OCI-LY3 (cell line): ENCODE measurements around the gene CEP55.
A peak's percentile ranks its signal among the peaks of the same experiment; 100 is the strongest.

ENCODE experiments used
- H2AFZ ChIP-seq: fragments of 200-600, 300-600 bp; shearing (Covaris generic); 2 replicates; pipeline ENCODE4 v1.6.0; 2014; ENCODE audit warnings: antibody characterized with exemption, low read depth, low read length
- H3K27ac ChIP-seq: fragments of 200-600, 300-600 bp; sonication (generic); 2 replicates; pipeline ENCODE4 v1.5.1; 2014; ENCODE audit warnings: mild to moderate bottlenecking, low read length, moderate library complexity, mixed read lengths
- H3K27me3 ChIP-seq: fragments of 200-600, 300-600 bp; sonication (generic); 2 replicates; pipeline ENCODE4 v1.6.1; 2014; ENCODE audit warnings: low read depth, low read length, mixed read lengths
- H3K36me3 ChIP-seq: fragments of 200-600, 300-600 bp; sonication (generic); replicated peaks from 2 replicates; pipeline ENCODE3; 2014; ENCODE audit warnings: low read depth, low read length, mixed read lengths
- H3K4me1 ChIP-seq: fragments of 300-600, 200-600 bp; sonication (generic); 2 replicates; pipeline ENCODE4 v1.6.1; 2014; ENCODE audit warnings: low read length, mixed read lengths
- H3K4me2 ChIP-seq: fragments of 200-600, 300-600 bp; sonication (generic); 2 replicates; pipeline ENCODE4 v1.6.1; 2014; ENCODE audit warnings: low read length, mixed read lengths
- H3K4me3 ChIP-seq: fragments of 300-600, 200-600 bp; sonication (generic); 2 replicates; pipeline ENCODE4 v1.5.1; 2014; ENCODE audit warnings: antibody characterized with exemption, mild to moderate bottlenecking, low read length, moderate library complexity
- H3K79me2 ChIP-seq: fragments of 300-600, 200-600 bp; shearing (Covaris generic); 2 replicates; pipeline ENCODE4 v1.6.1; 2014; ENCODE audit warnings: mild to moderate bottlenecking, low read length, mixed read lengths
- H3K9ac ChIP-seq: fragments of 300-600, 200-600 bp; shearing (Covaris generic); 2 replicates; pipeline ENCODE4 v1.6.0; 2014; ENCODE audit warnings: mild to moderate bottlenecking, low read length, moderate library complexity
- H3K9me3 ChIP-seq: fragments of 200-600, 300-600 bp; shearing (Covaris generic); 2 replicates; pipeline ENCODE4 v1.6.1; 2014; ENCODE audit warnings: low read length, mixed read lengths; ENCODE audit not compliant: insufficient read depth
- H4K20me1 ChIP-seq: fragments of 200-600, 300-600 bp; sonication (generic); 2 replicates; pipeline ENCODE4 v1.6.1; 2016; ENCODE audit warnings: low read length, mixed read lengths; ENCODE audit not compliant: insufficient read depth
- EZH2phosphoT487 ChIP-seq: fragments of 200-600 bp; shearing (Covaris generic); IDR thresholded peaks from 2 replicates; pipeline ENCODE4 v1.6.1; 2018; ENCODE audit warnings: antibody characterized with exemption, mixed run types, low read depth
- TF ChIP-seq, protein P1 (sequence below): fragments of 200-600, 300-600 bp; sonication (generic); IDR thresholded peaks from 2 replicates; pipeline ENCODE4 v1.5.1; 2014; ENCODE audit warnings: antibody characterized with exemption, low read length, low read depth

CEP55 gene

DNA sequence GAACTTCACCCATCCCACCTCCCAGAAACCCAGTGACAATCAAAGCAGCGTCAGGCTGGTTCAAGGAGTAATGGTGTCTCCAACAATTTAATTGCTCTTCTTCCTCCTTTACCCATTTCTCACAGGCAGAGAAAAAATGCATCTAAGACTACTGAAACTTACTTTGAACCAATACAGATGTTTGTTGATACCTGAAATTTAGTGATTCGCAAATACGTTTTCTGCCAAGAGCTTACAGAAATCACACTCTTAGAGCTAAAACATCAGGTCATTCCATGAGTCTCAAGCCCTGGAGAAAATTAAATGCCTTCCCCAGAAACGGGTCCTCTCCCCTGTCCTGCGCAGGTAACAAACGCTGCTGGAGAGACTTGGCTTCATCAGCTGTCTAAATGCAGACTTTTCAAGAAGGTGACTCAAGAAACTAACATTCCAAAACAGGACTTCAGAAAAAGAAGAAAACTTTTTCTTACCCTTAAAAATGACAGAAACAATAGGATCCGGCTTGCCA, 14.7 kb upstream of the CEP55 start:
- no peak overlapping the region for H3K27ac ChIP-seq
- H4K20me1 ChIP-seq: no peaks in the 10 kb centered on the region
- TF ChIP-seq, protein P1, sequence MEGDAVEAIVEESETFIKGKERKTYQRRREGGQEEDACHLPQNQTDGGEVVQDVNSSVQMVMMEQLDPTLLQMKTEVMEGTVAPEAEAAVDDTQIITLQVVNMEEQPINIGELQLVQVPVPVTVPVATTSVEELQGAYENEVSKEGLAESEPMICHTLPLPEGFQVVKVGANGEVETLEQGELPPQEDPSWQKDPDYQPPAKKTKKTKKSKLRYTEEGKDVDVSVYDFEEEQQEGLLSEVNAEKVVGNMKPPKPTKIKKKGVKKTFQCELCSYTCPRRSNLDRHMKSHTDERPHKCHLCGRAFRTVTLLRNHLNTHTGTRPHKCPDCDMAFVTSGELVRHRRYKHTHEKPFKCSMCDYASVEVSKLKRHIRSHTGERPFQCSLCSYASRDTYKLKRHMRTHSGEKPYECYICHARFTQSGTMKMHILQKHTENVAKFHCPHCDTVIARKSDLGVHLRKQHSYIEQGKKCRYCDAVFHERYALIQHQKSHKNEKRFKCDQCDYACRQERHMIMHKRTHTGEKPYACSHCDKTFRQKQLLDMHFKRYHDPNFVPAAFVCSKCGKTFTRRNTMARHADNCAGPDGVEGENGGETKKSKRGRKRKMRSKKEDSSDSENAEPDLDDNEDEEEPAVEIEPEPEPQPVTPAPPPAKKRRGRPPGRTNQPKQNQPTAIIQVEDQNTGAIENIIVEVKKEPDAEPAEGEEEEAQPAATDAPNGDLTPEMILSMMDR: no peak
- no peak for TF ChIP-seq EZH2phosphoT487
- H3K36me3 ChIP-seq: no peaks in the 10 kb centered on the region
- peak overlapping the region; percentile 86 for H3K4me3 ChIP-seq
- peak overlapping the region; percentile 95 for H3K4me2 ChIP-seq
- no peak overlapping the region for H2AFZ ChIP-seq
- peaks cover 23% of the 10 kb centered on the region for H3K27me3 ChIP-seq
- H3K79me2 ChIP-seq: no peaks in the 10 kb centered on the region
- peaks cover 5% of the 10 kb centered on the region for H3K4me1 ChIP-seq
- peak overlapping the region; percentile 29; the same call in 1 of the 2 replicates for H3K9ac ChIP-seq
- no peaks in the 10 kb centered on the region for H3K9me3 ChIP-seq

DNA sequence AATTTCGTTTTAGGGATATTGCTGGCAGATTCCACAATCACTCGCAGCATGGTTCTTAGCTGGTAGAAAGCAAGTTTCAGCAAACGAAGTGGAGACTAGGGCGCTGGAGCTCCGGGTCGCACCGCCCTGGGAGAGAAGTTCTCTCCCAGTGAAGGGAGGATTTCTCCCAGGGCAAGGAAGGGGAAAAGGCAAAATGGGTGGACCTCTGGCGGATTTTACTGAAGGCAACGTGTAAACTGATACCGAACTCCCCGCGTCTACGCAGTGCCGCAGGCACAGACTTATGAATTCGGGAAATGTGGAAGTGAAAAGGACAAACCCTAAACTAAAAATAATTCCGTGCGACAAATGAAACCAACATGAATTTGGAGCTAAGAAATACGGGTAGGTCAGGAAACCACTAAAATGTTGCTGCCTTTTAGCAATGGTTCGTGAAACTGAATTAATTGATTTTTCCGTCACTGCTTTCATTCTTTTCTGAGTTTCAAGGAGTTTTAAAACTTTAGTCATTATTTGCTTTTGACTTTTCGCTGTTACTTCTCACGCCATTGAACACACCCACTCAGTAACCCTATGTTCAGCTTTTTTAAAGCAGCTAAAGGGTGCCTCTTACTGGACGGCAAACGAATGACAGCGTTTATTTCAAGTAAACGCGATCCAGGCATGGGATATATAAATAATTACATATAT, 14.1 kb upstream of the CEP55 start, which contains the start of gene MYOF:
TSS of gene MYOF (minus strand) at position 190 of the 690 bp plus-strand sequence. CDS start at position 50, 140 bp downstream.
- H4K20me1 ChIP-seq: no peaks in the 10 kb centered on the region
- no peak within 1 kb of the TSS for H2AFZ ChIP-seq

DNA sequence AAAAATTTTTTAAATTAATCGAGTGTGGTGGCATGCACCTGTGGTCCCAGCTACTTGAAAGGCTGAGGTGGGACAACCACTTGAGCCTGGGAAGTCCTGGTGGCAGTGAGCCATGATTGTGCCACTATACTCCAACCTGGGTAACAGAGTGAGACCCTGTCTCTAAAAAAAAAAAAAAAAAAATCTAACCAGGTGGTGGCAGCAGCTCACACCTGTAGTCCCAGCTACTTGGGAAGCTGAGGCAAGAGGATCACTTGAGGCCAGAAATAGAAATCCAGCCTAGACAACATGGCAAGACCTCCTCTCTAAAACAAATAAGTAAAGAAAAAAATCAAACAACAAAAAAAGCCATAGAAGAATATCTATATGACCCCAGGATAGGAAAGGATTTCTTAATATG, 10.7 kb upstream of the CEP55 start:
- H3K27ac ChIP-seq: no peak overlapping the region
- no peak overlapping the region for H3K4me2 ChIP-seq
- no peak overlapping the region for H3K4me3 ChIP-seq
- peaks cover 21% of the 10 kb centered on the region for H3K27me3 ChIP-seq
- H3K9ac ChIP-seq: no peak overlapping the region
- H4K20me1 ChIP-seq: no peaks in the 10 kb centered on the region
- H2AFZ ChIP-seq: no peak overlapping the region
- no peaks in the 10 kb centered on the region for H3K9me3 ChIP-seq
- H3K36me3 ChIP-seq: no peaks in the 10 kb centered on the region
- no peaks in the 10 kb centered on the region for H3K79me2 ChIP-seq
- peaks cover 5% of the 10 kb centered on the region for H3K4me1 ChIP-seq
- no peak for TF ChIP-seq EZH2phosphoT487
- TF ChIP-seq, protein P1: no peak; the same call in 1 of the 2 replicates

More for the DNA sequence above, 14.1 kb upstream of the CEP55 start, which contains the start of gene MYOF:
- peak within 1 kb of the TSS; percentile 86 for H3K4me3 ChIP-seq
- no peaks in the 10 kb centered on the region for H3K36me3 ChIP-seq
- H3K4me1 ChIP-seq: peaks cover 5% of the 10 kb centered on the region
- peak within 1 kb of the TSS; percentile 29; the same call in 1 of the 2 replicates for H3K9ac ChIP-seq
- no peaks in the 10 kb centered on the region for H3K9me3 ChIP-seq
- H3K27ac ChIP-seq: no peak within 1 kb of the TSS
- H3K79me2 ChIP-seq: no peaks in the 10 kb centered on the region
- H3K4me2 ChIP-seq: peak within 1 kb of the TSS; percentile 95
- no peak for TF ChIP-seq EZH2phosphoT487
- TF ChIP-seq, protein P1: peak; percentile 44
- peaks cover 23% of the 10 kb centered on the region for H3K27me3 ChIP-seq

DNA sequence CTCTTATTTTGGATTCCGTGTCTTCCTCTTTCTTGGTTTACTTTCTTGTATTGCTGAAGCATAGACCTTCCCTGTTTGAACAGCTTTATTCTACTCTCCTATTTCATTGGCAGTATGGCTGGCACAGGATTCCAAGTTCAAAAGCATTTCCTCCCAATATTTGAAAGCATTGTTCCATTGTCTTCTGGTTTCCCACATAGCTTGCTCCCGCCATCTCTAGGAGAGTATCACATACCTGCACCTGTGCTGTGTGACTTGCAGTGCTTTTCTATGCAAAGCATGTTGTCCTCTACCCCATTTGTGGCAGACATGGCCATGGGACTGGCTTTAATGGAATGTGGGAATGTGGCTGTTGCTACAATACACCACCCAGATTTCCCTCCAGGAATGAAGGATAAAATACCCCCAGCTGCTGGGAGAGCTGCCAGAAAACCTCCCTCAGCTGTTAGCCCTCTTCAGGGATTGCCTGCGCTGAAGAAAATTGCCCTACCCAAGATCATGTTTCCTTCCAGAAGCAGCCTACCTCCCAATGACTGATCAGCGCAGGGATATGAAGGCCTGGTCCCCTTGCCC, 7.4 kb upstream of the CEP55 start:
- Histone ChIP-seq H3K79me2 (no peaks in the 10 kb centered on the region), H2AFZ (no peak overlapping the region), H3K9me3 (no peaks in the 10 kb centered on the region), H3K27me3 (no peaks in the 10 kb centered on the region), H3K4me2 (no peak overlapping the region), H4K20me1 (no peaks in the 10 kb centered on the region), H3K9ac (no peak overlapping the region), H3K27ac (no peak overlapping the region), H3K4me3 (no peak overlapping the region), H3K36me3 (no peaks in the 10 kb centered on the region), H3K4me1 (no peaks in the 10 kb centered on the region)
- no peak for TF ChIP-seq EZH2phosphoT487
- TF ChIP-seq, protein P1: no peak
